HG03196 (cell line): ENCODE results near the gene MMP23B.
"Not testable (repeated sequence)": the region's sequence is repeated elsewhere in the genome, so short reads cannot be mapped to it uniquely, and the experiment has no call there.

Source experiments
- ATAC-seq: cut with Tn5 transposase; IDR thresholded peaks from one replicate; pipeline ENCODE4 v1.9.1; 2021; ENCODE audit not compliant: unreplicated experiment

The MMP23B gene

DNA sequence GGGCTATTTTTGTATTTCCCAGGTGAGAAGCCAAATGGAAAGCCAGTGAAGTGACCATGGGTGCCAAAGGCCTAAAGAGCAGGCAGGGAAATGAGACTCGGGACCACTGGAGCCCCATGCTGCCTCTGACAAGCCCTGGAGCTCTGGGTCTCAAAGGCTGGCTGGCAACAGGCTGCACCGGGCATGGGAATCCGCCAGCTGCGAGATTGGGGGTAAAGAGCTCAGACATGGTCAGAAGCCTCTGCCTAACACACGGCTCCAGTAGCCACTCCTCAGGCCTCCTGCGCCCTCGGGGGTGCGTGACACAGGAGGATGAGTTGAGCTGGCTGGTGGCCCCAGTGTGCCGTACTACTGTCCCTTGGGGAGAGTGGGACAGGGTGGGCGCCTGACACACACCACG, 32.3 kb downstream of the MMP23B start:
- ATAC-seq, result not testable (repeated sequence)

DNA sequence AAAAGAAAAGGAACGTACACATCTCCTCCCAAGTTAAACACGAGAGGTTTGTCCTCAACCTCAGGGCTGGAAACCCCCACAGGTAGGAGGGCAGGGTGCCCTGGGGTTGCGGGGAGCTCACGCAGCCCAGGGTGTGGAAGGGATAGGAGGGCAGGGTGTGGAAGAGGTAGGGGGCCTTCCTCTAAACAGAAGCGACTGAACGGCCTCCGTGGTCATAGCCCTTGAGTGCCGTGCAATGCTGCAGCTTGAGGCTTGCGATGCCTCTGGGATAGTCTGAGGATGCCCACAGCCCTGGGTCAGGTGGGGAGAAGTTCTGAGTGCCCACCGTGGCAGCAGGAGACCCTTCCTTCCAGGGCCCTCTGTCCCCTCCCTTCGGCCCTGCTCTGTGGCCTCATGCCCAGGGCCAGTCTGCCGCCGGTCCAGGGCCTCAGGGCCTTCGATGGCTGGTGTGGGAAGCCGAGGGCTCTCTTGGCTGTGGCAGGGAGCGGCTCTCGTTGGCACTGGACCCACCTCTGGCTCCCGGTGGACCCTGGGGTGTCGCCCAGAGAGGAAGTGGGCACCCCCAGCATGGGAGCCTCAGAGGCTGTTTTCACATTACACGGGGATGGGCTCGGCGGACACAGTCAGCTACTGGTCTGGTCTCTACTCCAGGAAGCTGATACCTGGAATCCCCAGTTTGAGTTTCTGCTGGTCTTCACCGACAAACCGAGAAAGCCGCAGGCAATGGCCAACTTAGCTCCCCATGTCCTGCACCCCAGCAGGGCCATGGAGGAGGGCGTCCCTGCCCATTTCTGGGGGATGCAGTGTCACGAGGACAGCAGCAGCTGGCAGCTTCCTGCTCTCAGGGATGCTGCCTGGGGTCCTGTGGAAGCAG, 33.2 kb downstream of the MMP23B start:
- ATAC-seq, result no peak

DNA sequence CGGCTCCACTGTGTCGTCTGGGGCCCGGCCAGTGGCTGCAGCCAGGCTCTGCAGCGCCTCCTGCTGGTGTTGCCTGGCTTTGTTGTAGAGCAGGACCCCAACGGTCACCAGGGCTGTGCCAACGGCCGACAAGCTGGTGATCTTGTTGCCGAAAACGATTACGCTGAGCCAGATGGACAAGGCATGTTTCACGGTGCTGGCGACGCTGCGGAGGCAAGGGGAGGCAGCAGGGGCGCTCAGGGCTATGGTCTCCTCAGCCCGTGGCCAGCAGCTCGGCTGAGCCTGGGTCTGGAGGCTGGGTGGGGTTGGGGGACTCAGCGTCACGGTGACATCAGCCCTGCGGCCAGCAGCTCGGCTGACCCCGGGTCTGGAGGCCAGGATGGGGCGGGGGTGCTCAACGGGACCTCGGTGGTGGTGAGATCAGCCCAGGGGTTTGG, 33.9 kb downstream of the MMP23B start:
- ATAC-seq, result no peak

DNA sequence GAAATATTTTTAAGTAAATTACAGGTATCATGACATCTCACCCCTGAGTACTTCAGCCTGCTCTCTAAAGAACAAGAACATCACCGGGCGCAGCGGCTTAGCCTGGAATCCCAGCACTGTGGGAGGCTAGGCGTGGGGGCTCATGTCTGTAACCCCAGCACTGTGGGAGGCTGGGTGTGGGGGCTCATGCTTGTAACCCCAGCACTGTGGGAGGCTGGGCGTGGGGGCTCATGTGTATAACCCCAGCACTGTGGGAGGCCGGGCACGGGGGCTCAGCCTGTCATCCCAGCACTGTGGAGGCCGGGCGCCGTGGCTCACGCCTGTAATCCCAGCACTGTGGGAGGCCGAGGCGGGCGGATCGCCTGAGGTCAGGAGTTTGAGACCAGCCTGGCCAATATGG, 34.6 kb downstream of the MMP23B start:
- no peak for ATAC-seq

DNA sequence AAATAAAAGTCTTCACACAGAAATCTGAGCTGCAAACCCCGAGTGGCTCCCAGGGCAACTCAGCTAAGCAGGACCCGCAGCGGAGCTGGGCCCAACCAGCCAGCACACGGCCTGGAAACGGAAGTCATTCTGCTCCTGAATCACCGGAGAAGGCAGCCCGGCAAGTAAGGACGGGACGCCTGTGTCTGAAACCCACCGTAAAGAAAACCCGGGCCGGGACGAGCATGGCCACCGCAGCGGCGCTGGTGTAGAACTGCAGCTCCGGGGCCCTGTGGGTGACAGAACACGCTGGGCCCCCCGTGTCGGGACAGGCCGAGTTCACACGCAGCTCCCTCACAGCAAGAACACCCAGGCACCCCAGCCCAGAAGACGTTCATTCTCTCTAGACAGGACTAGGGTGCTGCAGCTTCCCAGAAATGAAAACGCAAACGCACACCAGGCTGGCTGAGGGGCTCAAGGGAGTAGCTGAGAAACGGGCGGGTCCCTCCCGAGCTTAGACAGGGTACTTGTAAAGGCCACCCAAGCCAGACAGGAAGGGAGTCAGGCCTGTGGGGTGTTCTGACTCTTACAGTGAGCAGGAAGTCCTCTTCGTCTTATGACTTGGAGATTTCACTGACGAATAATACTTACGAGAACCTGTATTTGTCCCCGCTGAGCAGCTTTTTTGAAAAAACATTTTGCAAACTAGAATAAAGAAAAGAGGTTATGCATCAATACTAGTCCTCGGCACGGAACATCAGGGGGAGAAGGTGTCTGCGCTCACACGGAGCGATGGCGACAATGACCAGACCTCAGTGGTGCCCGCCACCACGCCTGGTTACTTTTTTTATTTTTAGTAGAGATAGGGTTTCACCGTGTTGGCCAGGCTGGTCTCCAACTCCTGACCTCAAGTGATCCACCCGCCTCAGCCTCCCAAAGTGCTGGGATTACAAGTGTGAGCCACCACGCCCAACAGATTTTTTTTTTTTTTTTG, 37.8 kb downstream of the MMP23B start:
- ATAC-seq, result no peak

DNA sequence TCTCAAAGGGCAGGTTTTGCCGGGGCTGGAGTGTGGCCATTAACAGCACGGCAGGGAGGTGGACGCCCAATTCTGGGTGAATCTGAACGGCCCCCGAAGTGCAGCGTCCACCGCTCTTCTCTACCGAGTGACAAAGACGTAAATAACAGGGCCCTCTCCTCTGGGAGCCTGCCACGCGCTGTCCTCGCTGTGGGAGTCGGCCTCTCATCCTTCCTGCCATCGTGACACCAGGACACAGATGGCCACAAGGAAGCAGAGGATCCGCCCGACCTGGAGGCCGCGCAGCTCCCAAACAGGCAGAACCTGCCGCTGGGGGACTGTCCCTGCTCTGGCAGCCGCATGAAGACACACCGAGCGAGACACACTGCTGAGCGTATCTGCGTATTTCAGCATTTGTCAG, 38.9 kb downstream of the MMP23B start:
- no peak for ATAC-seq

DNA sequence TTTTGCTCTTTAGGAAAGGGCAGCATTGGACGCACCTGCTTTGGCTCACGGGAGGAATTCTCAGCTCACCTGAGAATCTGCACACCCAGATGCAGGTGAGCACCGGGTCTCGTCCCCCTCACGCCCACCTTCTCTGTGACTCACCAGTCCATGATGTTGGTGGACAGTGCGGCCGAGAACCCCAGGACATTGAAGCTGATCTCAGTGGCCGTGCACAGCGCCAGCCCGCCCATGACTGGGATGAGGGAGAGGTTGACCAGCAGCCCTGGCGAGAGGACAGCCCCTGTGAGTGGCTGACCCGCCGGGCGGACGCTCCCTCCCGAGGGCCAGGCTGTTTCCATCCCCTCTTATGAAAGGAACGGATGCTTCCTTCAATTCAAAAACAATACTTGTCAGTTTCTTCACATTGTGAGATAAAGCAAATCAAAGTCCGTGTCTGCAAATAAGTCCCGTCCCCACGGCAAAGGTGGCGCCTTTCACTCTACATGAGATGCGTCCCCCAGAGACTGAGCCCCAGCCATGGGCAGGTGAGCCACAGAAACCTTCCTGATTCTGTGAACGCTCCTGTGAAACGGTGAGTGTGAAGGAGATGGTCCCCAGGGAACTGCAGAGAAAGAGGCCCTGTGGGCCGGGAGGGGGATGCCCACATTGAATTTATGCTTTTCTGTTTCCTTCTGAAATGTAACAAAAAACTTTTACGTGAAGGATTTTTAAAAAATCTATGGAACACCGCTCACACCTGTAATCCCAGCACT, 39.6 kb downstream of the MMP23B start:
- no peak for ATAC-seq

DNA sequence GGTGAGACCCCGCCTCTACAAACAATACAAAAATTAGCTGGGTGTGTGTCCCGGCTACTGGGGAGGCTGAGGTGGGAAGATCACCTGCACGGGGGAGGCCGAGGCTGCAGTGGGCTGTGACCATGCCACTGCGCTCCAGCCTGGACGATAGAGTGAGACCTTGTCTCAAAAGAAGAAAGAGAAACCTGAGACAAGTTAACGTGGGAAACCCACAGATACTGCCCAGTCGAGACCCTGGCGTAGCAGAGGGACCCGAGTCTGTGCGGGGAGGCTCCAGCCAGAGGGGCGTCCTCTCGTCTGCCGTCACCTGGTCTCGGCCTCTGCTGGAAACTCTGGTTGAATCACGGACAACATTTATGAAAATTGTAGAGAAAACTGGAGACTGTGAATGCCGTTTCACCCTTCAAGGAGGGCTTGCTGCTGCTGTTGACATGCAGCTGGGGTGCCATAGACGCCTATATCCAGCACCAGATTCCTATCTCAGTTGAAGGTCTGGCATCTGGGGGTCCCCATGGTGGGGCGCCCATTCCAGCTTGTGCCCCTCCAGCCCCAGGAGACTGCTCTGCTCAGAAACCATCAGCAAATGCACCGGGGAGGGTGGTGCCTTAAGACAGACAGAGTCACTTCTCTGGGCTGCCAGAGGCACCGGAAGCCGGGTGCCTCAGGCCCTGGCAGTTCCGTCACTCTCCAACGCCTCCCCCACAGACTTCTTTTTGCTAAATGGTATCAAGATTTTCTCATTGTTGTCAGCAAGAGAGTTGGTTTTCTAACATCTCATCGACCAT, 40.4 kb downstream of the MMP23B start:
- no peak for ATAC-seq

DNA sequence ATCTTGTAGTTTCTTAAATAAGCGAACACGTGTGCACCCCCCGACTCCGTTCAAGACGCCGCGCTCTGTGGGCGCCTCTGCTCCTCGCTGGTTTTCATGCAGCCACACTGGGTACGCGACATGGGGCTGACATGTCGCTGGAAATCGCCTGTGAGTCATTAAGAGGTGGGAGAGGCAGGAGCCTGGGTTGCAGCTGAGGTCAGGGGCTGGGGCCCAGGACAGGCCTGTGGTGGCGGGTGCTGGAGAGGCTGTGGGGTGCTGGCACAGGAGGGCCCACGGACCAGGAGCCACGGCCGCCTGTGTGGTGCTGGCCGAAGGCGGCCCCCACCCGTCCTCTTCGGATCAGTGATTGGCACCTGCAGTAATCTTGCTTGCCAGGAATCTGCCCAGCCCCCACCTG, 42.8 kb downstream of the MMP23B start:
- ATAC-seq, result not testable (repeated sequence)

DNA sequence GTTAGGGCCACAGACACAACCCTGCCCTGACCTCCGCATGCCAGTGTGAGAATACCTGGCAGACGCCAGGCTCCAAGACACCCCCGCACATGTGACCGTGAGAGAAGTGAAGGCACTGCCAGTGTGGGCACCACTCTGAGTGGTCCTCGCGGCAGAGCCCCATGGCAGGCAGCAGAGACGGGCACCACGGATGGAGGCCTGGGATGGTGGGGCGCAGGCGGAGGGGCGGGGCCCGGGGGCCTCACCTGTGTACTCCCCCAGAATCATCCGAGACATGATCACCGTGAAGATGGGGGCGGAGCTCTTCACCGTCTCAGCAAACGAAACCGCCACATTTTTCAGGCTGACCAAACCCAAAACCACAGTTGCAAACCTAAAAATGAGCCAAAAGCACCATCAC, 43.2 kb downstream of the MMP23B start:
- ATAC-seq, result not testable (repeated sequence)

DNA sequence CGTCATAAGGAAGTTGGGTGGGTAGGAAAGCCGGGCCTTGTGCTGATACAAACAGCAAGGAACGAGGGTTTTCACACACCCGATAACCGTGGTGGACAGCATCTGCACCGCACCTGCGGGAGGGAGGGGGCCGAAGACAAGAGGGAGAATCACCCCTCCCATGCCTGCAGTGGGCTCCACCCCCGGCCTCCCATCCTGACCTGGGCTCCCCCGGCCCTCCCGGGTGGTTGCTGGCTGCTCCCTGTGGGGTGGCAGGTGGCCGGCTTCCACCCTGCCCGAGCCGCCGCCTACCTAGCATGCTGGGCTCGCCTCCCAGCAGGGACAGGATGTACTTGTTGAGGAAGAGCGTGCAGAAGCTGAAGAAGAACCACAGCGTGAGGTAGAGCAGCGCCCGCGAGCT, 44.1 kb downstream of the MMP23B start:
- not testable (repeated sequence) for ATAC-seq

DNA sequence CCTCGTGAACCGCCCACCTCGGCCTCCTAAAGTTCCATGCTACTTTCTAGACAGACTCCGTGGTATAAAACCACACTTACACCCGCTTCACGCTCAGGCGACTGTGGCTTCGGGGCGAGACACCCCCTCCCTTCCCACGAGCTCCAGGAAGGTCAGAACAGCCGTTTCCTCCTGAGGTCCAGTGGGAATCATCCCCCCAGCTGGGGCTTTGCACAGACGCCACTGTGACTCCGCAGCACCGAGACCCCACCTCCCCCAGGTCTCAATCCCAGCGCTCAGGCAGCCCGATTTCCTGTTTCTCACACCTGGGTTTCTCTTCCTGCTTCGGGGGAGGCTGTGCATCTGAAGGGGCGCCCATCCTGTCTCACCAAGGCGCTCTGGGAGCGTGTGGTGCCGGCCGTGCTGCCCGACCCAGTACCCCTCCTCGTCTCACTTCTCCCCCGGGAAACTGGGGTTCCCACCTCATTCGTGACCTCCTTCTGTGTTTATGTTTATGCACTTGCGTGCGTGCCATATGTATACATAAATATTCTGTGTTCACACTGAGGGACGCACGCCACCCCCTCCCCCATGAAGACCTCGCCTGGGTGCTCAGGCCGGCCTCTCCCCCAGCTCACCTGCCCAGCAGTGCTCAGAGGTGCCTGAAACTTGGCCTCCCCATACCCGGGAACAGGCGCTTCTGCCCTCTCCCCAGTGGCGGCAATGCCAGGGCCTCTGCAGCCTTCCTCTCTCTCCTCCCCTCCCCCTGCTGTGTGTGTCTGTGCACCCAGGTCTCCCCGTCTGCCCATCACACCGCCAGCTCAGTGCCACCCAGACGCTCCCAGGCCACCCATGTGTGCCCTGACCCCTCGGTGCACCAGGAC, 46.0 kb downstream of the MMP23B start:
- ATAC-seq, result peak; percentile 65

DNA sequence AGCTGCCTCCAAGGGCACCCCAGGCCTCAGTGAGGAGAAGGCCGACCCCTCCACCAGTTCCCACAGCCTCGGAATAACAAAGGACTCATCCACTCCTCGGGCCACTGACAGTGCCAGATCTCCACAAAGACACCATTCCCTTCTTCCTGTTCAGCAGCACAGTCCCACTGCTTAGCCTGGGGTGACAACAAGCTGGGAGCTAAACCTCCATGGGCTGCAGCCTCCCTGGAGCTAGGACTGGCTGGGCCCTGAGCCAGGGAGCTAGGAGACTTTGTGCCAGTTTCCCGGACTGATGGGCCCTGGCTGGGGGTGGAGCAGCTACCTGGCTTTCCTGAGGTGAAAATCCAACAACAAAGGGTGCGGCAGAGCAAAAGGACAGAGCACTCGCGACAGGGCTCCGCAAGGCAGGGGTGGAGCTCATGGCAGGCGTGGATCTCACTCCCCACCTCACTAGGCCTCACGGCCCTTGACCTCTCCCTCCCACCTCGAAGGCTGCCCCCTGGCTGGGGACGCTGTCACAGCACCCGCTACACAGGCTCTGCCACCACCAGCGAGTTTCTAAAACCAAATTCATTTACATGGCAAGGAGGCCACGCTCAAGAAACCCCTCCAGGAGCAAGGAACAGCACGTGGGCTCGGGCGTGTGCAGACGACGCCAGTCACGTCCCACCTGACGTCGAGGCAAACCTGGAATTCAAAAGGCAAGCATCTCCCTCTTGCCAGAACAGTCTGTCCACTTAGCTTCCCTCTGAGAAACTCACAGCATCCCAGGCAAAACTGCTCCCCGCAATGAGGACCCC, 46.8 kb downstream of the MMP23B start:
- no peak for ATAC-seq

DNA sequence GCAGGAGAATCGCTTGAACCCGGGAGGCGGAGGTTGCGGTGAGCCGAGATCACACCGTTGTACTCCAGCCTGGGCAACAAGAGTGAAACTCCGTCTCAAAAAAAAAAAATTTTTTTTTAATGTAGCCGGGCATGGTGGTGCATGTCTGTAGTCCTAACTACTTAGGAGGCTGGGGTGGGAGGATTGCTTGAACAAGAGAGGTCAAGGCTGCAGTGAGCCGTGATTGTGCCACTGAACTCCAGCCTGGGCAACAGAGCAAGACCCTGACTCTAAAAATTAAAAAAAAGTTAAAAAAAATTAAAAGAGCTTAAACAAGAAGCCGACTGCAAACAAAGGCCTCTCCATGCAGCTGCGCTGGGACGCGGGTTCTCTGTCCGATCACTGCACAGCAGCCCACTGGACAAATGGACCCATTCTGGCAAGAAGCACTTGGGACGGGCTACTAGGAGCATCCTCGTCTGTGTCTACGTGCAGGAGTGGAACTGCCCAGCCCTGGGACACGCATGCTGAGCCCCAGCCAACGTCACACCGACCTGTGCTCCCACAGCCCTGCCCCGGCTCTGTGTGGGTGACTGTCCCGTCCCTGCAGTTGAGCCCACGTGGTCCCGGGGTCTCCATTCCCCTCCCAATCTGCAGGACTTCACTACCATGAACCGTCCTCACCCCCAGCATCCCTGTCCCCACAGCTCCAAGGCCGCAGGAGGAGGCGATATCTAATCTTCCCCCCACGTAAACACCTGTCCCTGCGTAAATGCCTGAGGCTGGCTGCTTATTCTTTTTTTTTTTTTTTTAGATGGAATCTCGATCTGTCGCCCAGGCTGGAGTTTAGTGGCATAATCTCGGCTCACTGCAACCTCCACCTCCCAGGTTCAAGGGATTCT, 48.3 kb downstream of the MMP23B start:
- ATAC-seq, result no peak

DNA sequence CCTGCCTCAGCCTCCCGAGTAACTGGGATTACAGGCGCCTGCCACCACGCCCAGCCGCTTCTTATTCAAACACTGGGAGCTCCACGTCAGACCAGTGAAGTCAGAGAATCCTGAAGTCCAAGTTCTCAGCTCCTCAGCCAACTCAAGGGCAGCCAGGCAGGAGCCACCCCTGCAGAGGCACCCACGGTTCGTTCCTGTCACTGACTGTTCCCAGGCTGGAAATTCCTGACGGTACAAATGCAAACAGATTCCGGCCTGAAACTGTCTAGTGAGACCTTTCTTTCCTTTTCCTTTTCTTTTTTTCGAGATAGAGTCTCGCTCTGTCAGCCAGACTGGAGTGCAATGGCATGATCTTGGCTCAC, 48.9 kb downstream of the MMP23B start:
- ATAC-seq, result no peak

DNA sequence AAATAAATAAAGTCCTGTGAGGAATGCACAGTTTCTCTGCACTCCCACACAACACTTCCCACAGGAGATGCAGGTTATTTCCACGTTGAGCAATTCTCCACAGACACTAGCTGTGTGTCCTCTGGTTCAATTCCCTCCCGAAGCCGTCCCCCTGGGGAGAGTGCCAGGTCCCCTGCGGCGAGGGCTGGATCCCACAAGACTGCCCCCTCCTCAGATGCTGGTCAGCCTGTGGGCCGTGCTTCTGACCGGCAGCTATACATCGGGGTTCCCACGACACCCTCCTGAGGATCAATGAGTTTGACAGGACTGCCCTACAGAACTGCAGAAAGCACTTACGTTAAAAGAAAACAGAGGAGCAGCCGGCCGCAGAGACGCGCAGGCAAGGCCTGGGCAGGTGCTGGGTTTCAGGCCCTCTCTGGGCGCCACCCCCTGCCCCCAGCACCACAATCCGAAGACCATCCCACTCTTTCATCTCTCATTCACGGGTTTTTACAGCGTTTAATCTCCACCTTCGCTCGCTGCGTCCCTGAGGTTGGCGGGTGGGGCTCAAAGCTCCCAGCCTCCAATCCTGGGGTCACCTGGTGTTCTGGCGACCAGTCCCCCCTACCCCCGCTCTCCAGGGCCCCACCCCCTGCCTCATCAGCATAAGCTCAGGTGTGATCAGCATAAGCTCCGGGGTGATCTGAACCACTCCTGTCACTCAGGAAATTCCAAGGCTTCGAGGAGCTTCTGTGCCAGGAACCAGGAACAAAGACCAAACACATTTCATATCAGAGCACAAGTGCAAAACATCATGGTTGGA, 51.3 kb downstream of the MMP23B start:
- ATAC-seq, result no peak
